SK-N-SH treated with all-trans-retinoic acid at 6 μM for 48 hours (cell line): ENCODE data around the gene MTCH1.

ENCODE experiments used
- ATAC-seq: fragments of 200-7000 bp; cut with Tn5 transposase; 3 replicates; pipeline ENCODE4 v1.9.1; 2020; ENCODE audit warnings: mild to moderate bottlenecking, moderate library complexity
- ARNTL ChIP-seq: fragments of 450-650 bp; formaldehyde crosslinking; IDR thresholded peaks from 2 replicates; pipeline ENCODE4 v1.5.0; 2020; ENCODE audit warnings: low read depth, mild to moderate bottlenecking, moderate library complexity, borderline replicate concordance
- BACH2 ChIP-seq: fragments of 250-450 bp; sonication (Bioruptor Pico); IDR thresholded peaks from 2 replicates; pipeline ENCODE4 v1.9.0; 2021; ENCODE audit warnings: mild to moderate bottlenecking, borderline replicate concordance
- CSDC2 ChIP-seq: fragments of 250-450 bp; sonication (Bioruptor Pico); IDR thresholded peaks from 2 replicates; pipeline ENCODE4 v1.5.0; 2020; ENCODE audit warnings: mild to moderate bottlenecking, moderate library complexity
- ESRRG ChIP-seq: fragments of 250-450 bp; sonication (Bioruptor Pico); IDR thresholded peaks from 2 replicates; pipeline ENCODE4 v1.6.1; 2021; ENCODE audit warnings: mild to moderate bottlenecking
- GLIS3 ChIP-seq: fragments of 250-450 bp; sonication (Bioruptor Pico); IDR thresholded peaks from 2 replicates; pipeline ENCODE4 v1.5.0; 2020; ENCODE audit warnings: mild to moderate bottlenecking, moderate library complexity
- ISL1 ChIP-seq: fragments of 250-450 bp; sonication (Bioruptor Pico); IDR thresholded peaks from 2 replicates; pipeline ENCODE4 v2.1.2; 2022; ENCODE audit warnings: mild to moderate bottlenecking, moderate library complexity
- OSR1 ChIP-seq: fragments of 250-450 bp; sonication (Bioruptor Pico); IDR thresholded peaks from 2 replicates; pipeline ENCODE4 v1.8.0; 2022; ENCODE audit warnings: moderate library complexity, mild to moderate bottlenecking, inconsistent platforms
- PPARA ChIP-seq: fragments of 250-450 bp; sonication (Bioruptor Pico); IDR thresholded peaks from 2 replicates; pipeline ENCODE4 v1.5.0; 2020; ENCODE audit warnings: mild to moderate bottlenecking, borderline replicate concordance
- RARB ChIP-seq: fragments of 250-450 bp; sonication (Bioruptor Pico); IDR thresholded peaks from 2 replicates; pipeline ENCODE4 v1.8.0; 2021; ENCODE audit warnings: mild to moderate bottlenecking, moderate library complexity
- TCF4 ChIP-seq: fragments of 250-450 bp; sonication (Bioruptor Pico); IDR thresholded peaks from 2 replicates; pipeline ENCODE4 v1.8.0; 2021; ENCODE audit warnings: mild to moderate bottlenecking, moderate library complexity, borderline replicate concordance
- TOX ChIP-seq: fragments of 250-450 bp; sonication (Bioruptor Pico); IDR thresholded peaks from 2 replicates; pipeline ENCODE4 v1.8.0; 2021; ENCODE audit warnings: mild to moderate bottlenecking, moderate library complexity, borderline replicate concordance
- ZC3H10 ChIP-seq: fragments of 250-450 bp; sonication (Bioruptor Pico); IDR thresholded peaks from 2 replicates; pipeline ENCODE4 v1.5.1; 2021; ENCODE audit warnings: mild to moderate bottlenecking, moderate library complexity
- ZFP3 ChIP-seq: fragments of 250-450 bp; sonication (Bioruptor Pico); IDR thresholded peaks from 2 replicates; pipeline ENCODE4 v1.5.0; 2020; ENCODE audit warnings: mild to moderate bottlenecking, moderate library complexity
- ZFP30 ChIP-seq: fragments of 450-650 bp; formaldehyde crosslinking; IDR thresholded peaks from 2 replicates; pipeline ENCODE4 v1.5.0; 2022; ENCODE audit warnings: mild to moderate bottlenecking, moderate library complexity
- ZNF565 ChIP-seq: fragments of 450-650 bp; formaldehyde crosslinking; conservative IDR thresholded peaks from 2 replicates; pipeline ENCODE4 v1.5.0; 2020; ENCODE audit warnings: low read depth, mild to moderate bottlenecking, moderate library complexity
- ZNF70 ChIP-seq: fragments of 450-650 bp; formaldehyde crosslinking; IDR thresholded peaks from 2 replicates; pipeline ENCODE4 v1.5.0; 2020; ENCODE audit warnings: mild to moderate bottlenecking, moderate library complexity
- TF ChIP-seq, protein P1 (sequence below): fragments of 250-450 bp; sonication (Bioruptor Pico); IDR thresholded peaks from 2 replicates; pipeline ENCODE4 v1.5.1; 2021; ENCODE audit warnings: mild to moderate bottlenecking, moderate library complexity
- TF ChIP-seq, protein P2 (sequence below): fragments of 250-450 bp; sonication (Bioruptor Pico); IDR thresholded peaks from 2 replicates; pipeline ENCODE4 v1.8.0; 2021; ENCODE audit warnings: low read depth, mild to moderate bottlenecking, moderate library complexity, borderline replicate concordance
- TF ChIP-seq, protein P3 (sequence below): fragments of 250-450 bp; sonication (Bioruptor Pico); IDR thresholded peaks from 2 replicates; pipeline ENCODE4 v1.5.1; 2020; ENCODE audit warnings: low read depth, mild to moderate bottlenecking, moderate library complexity
- TF ChIP-seq, protein P4 (sequence below): fragments of 250-450 bp; sonication (Bioruptor Pico); IDR thresholded peaks from 2 replicates; pipeline ENCODE4 v1.8.0; 2020; ENCODE audit warnings: mild to moderate bottlenecking, moderate library complexity, borderline replicate concordance
- TF ChIP-seq, protein P5 (sequence below): fragments of 250-450 bp; sonication (Bioruptor Pico); IDR thresholded peaks from 2 replicates; pipeline ENCODE4 v1.5.0; 2020; ENCODE audit warnings: mild to moderate bottlenecking, moderate library complexity

The MTCH1 gene

DNA sequence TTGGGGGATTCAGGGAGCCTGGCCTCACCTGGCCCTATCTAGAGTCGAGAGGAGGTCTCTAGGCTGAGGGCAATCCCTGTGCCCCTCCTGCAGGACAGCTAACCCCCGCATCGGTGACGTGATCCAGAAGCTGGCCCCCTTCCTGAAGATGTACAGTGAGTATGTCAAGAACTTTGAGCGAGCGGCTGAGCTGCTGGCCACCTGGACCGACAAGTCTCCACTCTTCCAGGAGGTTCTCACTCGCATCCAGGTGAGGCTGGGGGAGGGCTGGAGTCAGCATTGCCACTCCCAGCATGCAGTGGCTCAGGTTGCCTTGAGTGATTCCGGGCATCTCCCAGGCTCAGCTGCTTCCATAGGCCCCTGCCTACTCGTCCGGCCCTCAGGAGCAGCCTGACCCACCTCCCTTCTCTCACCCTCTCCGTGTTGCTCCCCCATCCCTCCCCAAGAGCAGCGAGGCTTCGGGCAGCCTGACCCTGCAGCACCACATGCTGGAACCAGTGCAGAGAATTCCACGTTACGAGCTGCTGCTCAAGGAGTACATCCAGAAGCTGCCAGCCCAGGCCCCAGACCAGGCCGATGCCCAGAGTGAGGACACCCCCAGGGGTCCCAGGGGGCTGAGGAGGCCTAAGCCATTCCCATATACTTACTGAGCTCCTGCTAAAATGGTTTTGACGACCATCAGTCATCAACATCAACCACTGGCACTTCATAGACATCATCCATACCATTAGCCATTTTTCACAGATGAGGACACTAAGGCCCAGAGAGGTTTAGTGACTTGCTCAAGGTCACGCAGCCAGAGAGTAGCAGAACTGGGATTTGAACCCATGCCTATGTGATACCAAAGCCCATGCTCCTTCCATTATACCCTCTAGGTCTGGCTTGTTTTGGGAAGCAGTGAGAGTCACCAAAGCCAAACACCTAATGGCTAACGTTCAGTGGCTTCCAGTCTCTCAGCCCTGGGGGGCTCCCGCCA, 27.8 kb upstream of the MTCH1 start:
- ATAC-seq: no peak
- TF ChIP-seq ZNF70 (CRISPR knock-in tag) (no peak), ISL1 (CRISPR knock-in tag) (no peak)
- TF ChIP-seq, protein P1, sequence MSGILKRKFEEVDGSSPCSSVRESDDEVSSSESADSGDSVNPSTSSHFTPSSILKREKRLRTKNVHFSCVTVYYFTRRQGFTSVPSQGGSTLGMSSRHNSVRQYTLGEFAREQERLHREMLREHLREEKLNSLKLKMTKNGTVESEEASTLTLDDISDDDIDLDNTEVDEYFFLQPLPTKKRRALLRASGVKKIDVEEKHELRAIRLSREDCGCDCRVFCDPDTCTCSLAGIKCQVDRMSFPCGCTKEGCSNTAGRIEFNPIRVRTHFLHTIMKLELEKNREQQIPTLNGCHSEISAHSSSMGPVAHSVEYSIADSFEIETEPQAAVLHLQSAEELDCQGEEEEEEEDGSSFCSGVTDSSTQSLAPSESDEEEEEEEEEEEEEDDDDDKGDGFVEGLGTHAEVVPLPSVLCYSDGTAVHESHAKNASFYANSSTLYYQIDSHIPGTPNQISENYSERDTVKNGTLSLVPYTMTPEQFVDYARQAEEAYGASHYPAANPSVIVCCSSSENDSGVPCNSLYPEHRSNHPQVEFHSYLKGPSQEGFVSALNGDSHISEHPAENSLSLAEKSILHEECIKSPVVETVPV (CRISPR knock-in tag): no peak

DNA sequence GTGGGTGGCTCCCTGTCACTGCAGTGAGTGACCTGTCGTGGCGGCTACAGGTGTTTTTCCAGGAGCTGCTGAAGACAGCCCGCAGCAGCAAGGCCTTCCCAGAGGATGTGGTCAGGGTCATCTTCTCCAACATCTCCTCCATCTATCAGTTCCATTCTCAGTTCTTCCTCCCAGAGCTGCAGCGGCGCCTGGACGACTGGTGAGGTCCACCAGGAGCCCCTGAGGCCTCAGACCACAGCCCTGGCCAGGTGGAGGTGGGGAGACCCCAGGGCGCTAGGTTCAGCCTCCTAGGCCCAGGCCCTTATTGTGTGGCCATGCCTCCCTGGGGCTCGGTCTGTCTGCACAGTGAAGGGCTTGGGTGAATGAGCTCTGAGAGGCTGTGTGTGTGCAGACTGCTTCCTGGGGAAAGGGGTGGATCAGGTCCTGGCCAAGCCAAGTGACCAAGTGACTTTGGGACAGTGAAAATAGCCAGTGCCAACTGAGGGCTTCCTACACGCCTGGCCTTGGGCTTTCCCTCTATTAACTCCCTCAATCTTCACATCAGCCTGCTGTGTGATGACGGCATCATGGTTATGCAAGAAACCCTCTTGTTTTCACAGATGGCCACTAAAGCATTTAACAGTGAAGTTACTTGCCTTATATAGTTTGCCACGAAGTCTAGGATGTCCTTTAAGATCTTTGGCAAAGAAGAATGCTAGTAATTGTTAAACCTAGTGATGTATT, 25.8 kb upstream of the MTCH1 start:
- TF ChIP-seq GLIS3 (CRISPR knock-in tag) (no peak), ISL1 (CRISPR knock-in tag) (no peak), ARNTL (CRISPR knock-in tag) (no peak), RARB (CRISPR knock-in tag) (no peak), ZFP3 (CRISPR knock-in tag) (no peak), TCF4 (CRISPR knock-in tag) (no peak), CSDC2 (no peak), PPARA (CRISPR knock-in tag) (no peak), ZNF565 (no peak), TOX (CRISPR knock-in tag) (no peak), ESRRG (CRISPR knock-in tag) (no peak), OSR1 (CRISPR knock-in tag) (no peak), BACH2 (CRISPR knock-in tag) (no peak), ZC3H10 (no peak)
- TF ChIP-seq, protein P2, sequence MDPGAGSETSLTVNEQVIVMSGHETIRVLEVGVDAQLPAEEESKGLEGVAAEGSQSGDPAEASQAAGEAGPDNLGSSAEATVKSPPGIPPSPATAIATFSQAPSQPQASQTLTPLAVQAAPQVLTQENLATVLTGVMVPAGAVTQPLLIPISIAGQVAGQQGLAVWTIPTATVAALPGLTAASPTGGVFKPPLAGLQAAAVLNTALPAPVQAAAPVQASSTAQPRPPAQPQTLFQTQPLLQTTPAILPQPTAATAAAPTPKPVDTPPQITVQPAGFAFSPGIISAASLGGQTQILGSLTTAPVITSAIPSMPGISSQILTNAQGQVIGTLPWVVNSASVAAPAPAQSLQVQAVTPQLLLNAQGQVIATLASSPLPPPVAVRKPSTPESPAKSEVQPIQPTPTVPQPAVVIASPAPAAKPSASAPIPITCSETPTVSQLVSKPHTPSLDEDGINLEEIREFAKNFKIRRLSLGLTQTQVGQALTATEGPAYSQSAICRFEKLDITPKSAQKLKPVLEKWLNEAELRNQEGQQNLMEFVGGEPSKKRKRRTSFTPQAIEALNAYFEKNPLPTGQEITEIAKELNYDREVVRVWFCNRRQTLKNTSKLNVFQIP: no peak
- TF ChIP-seq, protein P3, sequence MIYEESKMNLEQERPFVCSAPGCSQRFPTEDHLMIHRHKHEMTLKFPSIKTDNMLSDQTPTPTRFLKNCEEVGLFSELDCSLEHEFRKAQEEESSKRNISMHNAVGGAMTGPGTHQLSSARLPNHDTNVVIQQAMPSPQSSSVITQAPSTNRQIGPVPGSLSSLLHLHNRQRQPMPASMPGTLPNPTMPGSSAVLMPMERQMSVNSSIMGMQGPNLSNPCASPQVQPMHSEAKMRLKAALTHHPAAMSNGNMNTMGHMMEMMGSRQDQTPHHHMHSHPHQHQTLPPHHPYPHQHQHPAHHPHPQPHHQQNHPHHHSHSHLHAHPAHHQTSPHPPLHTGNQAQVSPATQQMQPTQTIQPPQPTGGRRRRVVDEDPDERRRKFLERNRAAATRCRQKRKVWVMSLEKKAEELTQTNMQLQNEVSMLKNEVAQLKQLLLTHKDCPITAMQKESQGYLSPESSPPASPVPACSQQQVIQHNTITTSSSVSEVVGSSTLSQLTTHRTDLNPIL (CRISPR knock-in tag): no peak
- TF ChIP-seq, protein P4, sequence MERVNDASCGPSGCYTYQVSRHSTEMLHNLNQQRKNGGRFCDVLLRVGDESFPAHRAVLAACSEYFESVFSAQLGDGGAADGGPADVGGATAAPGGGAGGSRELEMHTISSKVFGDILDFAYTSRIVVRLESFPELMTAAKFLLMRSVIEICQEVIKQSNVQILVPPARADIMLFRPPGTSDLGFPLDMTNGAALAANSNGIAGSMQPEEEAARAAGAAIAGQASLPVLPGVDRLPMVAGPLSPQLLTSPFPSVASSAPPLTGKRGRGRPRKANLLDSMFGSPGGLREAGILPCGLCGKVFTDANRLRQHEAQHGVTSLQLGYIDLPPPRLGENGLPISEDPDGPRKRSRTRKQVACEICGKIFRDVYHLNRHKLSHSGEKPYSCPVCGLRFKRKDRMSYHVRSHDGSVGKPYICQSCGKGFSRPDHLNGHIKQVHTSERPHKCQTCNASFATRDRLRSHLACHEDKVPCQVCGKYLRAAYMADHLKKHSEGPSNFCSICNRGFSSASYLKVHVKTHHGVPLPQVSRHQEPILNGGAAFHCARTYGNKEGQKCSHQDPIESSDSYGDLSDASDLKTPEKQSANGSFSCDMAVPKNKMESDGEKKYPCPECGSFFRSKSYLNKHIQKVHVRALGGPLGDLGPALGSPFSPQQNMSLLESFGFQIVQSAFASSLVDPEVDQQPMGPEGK (CRISPR knock-in tag): no peak
- no peak for ATAC-seq

DNA sequence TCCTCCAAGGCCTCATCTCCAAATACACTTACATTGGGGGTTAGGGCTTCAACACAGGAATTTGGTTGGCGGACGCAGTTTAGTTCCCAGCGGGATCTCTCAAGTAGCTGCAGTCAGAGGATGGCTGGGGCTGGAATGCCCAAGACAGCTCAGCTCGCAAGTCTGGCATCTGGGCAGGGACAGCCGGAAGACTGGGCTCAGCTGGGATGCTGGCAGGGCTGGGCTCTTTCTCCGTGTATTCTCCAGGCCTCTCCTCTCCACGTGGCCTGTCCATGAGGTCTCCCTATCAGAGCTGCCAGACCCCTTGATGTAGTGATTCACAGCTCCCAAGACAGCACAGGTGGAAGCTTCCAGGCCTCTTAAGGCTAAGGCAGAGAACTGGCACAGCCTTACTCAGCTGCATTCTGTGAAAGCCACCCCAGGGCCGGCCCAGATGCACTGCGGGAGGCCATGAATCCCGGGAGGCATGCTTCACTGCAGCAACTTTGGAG, 24.5 kb upstream of the MTCH1 start:
- no peak for ATAC-seq
- TF ChIP-seq TCF4 (CRISPR knock-in tag) (no peak), PPARA (CRISPR knock-in tag) (no peak), BACH2 (CRISPR knock-in tag) (no peak), ZFP3 (CRISPR knock-in tag) (no peak), ZFP30 (CRISPR knock-in tag) (no peak)
- TF ChIP-seq, protein P5, sequence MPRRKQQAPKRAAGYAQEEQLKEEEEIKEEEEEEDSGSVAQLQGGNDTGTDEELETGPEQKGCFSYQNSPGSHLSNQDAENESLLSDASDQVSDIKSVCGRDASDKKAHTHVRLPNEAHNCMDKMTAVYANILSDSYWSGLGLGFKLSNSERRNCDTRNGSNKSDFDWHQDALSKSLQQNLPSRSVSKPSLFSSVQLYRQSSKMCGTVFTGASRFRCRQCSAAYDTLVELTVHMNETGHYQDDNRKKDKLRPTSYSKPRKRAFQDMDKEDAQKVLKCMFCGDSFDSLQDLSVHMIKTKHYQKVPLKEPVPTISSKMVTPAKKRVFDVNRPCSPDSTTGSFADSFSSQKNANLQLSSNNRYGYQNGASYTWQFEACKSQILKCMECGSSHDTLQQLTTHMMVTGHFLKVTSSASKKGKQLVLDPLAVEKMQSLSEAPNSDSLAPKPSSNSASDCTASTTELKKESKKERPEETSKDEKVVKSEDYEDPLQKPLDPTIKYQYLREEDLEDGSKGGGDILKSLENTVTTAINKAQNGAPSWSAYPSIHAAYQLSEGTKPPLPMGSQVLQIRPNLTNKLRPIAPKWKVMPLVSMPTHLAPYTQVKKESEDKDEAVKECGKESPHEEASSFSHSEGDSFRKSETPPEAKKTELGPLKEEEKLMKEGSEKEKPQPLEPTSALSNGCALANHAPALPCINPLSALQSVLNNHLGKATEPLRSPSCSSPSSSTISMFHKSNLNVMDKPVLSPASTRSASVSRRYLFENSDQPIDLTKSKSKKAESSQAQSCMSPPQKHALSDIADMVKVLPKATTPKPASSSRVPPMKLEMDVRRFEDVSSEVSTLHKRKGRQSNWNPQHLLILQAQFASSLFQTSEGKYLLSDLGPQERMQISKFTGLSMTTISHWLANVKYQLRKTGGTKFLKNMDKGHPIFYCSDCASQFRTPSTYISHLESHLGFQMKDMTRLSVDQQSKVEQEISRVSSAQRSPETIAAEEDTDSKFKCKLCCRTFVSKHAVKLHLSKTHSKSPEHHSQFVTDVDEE (CRISPR knock-in tag): no peak
- TF ChIP-seq, protein P3 (CRISPR knock-in tag): no peak
